ENCODE results near the gene IGF1R. TPM values are rescaled to one million over a fixed set of nuclear protein-coding genes. Genes with fewer than 3 reads are reported as not detected.

IGF1R gene
- total RNA-seq, 1 experiment from 2014 or later: 16.3 TPM

GRCh38 chr15:98650417-98651035 is 2.2 kb downstream of the IGF1R start:
- ChIA-PET POLR2A (no interaction called here), RAD21 (ENCODE audit: low non-redundant PET in 1 of 2, low total read pairs in 2 of 2, uncharacterized antibody in 2 of 2, unreplicated experiment in 2 of 2) (no interaction called here), CTCF (no interaction called here)
- intact Hi-C loops (cut with micrococcal nuclease): no loop called here
- Histone ChIP-seq H3K9me2 (ENCODE audit: insufficient read depth) (no peaks in the 10 kb centered on the region), H2AFZ (ENCODE audit: low read depth, low read length, poor library complexity, severe bottlenecking) (no peak overlapping the region), H3K36me3 (ENCODE audit: control insufficient read depth in 1 of 2, insufficient read depth in 2 of 2, low read length in 2 of 2) (no peaks in the 10 kb centered on the region), H3K27ac (ENCODE audit: low read depth, low read length) (no peak overlapping the region), H4K20me1 (ENCODE audit: insufficient read depth) (no peaks in the 10 kb centered on the region), H3K9me3 (ENCODE audit: control insufficient read depth in 1 of 2, insufficient read depth in 1 of 2, low read depth in 1 of 2, low read length in 2 of 2) (no peaks in the 10 kb centered on the region), H3K27me3 (ENCODE audit: insufficient read depth, low read length) (peaks cover 39% of the 10 kb centered on the region), H3K4me2 (ENCODE audit: low read length) (peak overlapping the region; percentile 85; the same call in 1 of the 2 replicates), H3K4me3 (replicated peaks in 1 of 2; ENCODE audit: low read depth in 1 of 2, low read length in 2 of 2) (no peak overlapping the region), H3K79me2 (ENCODE audit: insufficient read depth, low read length) (no peaks in the 10 kb centered on the region), H3K9ac (ENCODE audit: low read length) (no peak overlapping the region), H3K4me1 (ENCODE audit: control insufficient read depth in 1 of 2, insufficient read depth in 2 of 2, low read length in 2 of 2) (peaks cover 3 to 17% of the 10 kb centered on the region in 2 experiments; a peak in 3 of 4 replicates)
- DNase-seq (ENCODE audit: low read depth, low spot score): no peak
- TF ChIP-seq SIN3A (IDR thresholded peaks at IDR 0.05; ENCODE audit: low read depth): no peak
- TF ChIP-seq ELF1 (IDR thresholded peaks at IDR 0.05; ENCODE audit: borderline replicate concordance, low read depth): no peak
- ATAC-seq: no peak
- no TSS peak for BruUV-seq (replicated peaks)

- Histone ChIP-seq H2AFZ (ENCODE audit: low read depth, low read length, poor library complexity, severe bottlenecking) (no peak overlapping the region), H3K27me3 (ENCODE audit: insufficient read depth, low read length) (peaks cover 34% of the 10 kb centered on the region), H3K9me3 (ENCODE audit: control insufficient read depth in 1 of 2, insufficient read depth in 1 of 2, low read depth in 1 of 2, low read length in 2 of 2) (no peaks in the 10 kb centered on the region), H4K20me1 (ENCODE audit: insufficient read depth) (no peaks in the 10 kb centered on the region), H3K4me2 (ENCODE audit: low read length) (no peak overlapping the region), H3K36me3 (ENCODE audit: control insufficient read depth in 1 of 2, insufficient read depth in 2 of 2, low read length in 2 of 2) (no peaks in the 10 kb centered on the region), H3K27ac (ENCODE audit: low read depth, low read length) (no peak overlapping the region), H3K79me2 (ENCODE audit: insufficient read depth, low read length) (no peaks in the 10 kb centered on the region), H3K9me2 (ENCODE audit: insufficient read depth) (no peaks in the 10 kb centered on the region), H3K9ac (ENCODE audit: low read length) (no peak overlapping the region), H3K4me3 (replicated peaks in 1 of 2; ENCODE audit: low read depth in 1 of 2, low read length in 2 of 2) (no peak overlapping the region), H3K4me1 (ENCODE audit: control insufficient read depth in 1 of 2, insufficient read depth in 2 of 2, low read length in 2 of 2) (peaks cover 3 to 17% of the 10 kb centered on the region in 2 experiments; a peak in 3 of 4 replicates)
- RAD21 ChIA-PET (ENCODE audit: low non-redundant PET in 1 of 2, low total read pairs in 2 of 2, uncharacterized antibody in 2 of 2, unreplicated experiment in 2 of 2): no interaction called here
- DNase-seq (ENCODE audit: low read depth, low spot score): no peak
- POLR2A ChIA-PET: no interaction called here
- TF ChIP-seq ZNF274 (IDR thresholded peaks at IDR 0.05; ENCODE audit: low read depth, low read length) (no peak), EZH2 (IDR thresholded peaks at IDR 0.05) (no peak), EGR1 (IDR thresholded peaks at IDR 0.05; ENCODE audit: low read depth) (no peak)
- TSS peak; percentile 37 for BruUV-seq (replicated peaks)
- CTCF ChIA-PET: interaction anchor here (1.4 to 1.7 kb wide), 2 partner anchors 9 to 200 kb away, joined by 3 to 7 read pairs; no protein-coding TSS in a partner anchor
- intact Hi-C loops (cut with micrococcal nuclease): no loop called here
- no peak for ATAC-seq
Measured at GRCh38 chr15:98651036-98651481, 2.7 kb downstream of the IGF1R start.
